Heart left ventricle (tissue), 16 donors: ENCODE results near the gene TBC1D4. TPM values are rescaled to one million over a fixed set of nuclear protein-coding genes. Genes with fewer than 3 reads are reported as not detected.
A peak's percentile ranks its signal among the peaks of the same experiment; 100 is the strongest.

Experiments used
- ATAC-seq, 4 donors: fragments of 200-7000 bp; cut with Tn5 transposase; one replicate each; pipeline ENCODE4 v1.9.1; 2020 to 2022; ENCODE audit warnings: moderate library complexity in 4 of 4, mild to moderate bottlenecking in 3 of 4, moderate number of reproducible peaks in 1 of 4
- DNase-seq, 5 donors: peaks; one replicate each; pipeline ENCODE4 v3.0.0-alpha.2; 2020
- H3K27ac ChIP-seq, 12 donors: fragments of 200-600 bp; sonication (generic) in 4 of 12; one replicate each; pipeline versions ENCODE4 v1.5.0 to v1.8.0; 2016 to 2022; ENCODE audit warnings: mild to moderate bottlenecking in 2 of 12
- H3K27me3 ChIP-seq, 9 donors: fragments of 200-600 bp; sonication (generic) in 2 of 9; one replicate each; pipeline versions ENCODE4 v1.5.1 to v1.8.0; 2016 to 2022; ENCODE audit warnings: mild to moderate bottlenecking in 3 of 9
- H3K36me3 ChIP-seq, 9 donors: fragments of 200-600 bp; sonication (generic) in 2 of 9; one replicate each; pipeline versions ENCODE4 v1.5.0 to v1.8.0; 2018 to 2022; ENCODE audit warnings: mild to moderate bottlenecking in 2 of 9
- H3K4me1 ChIP-seq, 12 donors: fragments of 200-600 bp; sonication (generic) in 4 of 12; one replicate each; pipeline versions ENCODE4 v1.5.0 to v1.8.0; 2016 to 2022; ENCODE audit warnings: mild to moderate bottlenecking in 3 of 12
- H3K4me3 ChIP-seq, 12 donors: fragments of 200-600 bp; sonication (generic) in 4 of 12; one replicate each; pipeline versions ENCODE4 v1.5.0 to v1.8.0; 2017 to 2022; ENCODE audit warnings: mild to moderate bottlenecking in 9 of 12, moderate library complexity in 4 of 12
- H3K9me3 ChIP-seq, 12 donors: fragments of 200-600 bp; sonication (generic) in 4 of 12; one replicate each; pipeline versions ENCODE4 v1.5.0 to v1.8.0; 2016 to 2022; ENCODE audit warnings: mild to moderate bottlenecking in 1 of 12
- CTCF ChIP-seq, 12 donors: fragments of 200-600 bp; sonication (generic) in 4 of 12; IDR thresholded peaks; one replicate each; pipeline versions ENCODE4 v1.5.0 to v1.8.0; 2018 to 2022; ENCODE audit warnings: antibody characterized with exemption in 12 of 12, mild to moderate bottlenecking in 5 of 12
- POLR2A ChIP-seq, 2 donors: fragments of 450-650 bp; IDR thresholded peaks; one replicate each; pipeline ENCODE4 v1.6.1; 2017; ENCODE audit warnings: antibody characterized with exemption in 2 of 2, mild to moderate bottlenecking in 2 of 2, moderate library complexity in 2 of 2
- WGBS, 4 donors: extraction: QIAGEN DNeasy Blood & Tissue Kit in 2 of 4; methylation state at CpG; one replicate each; pipeline versions ENCODE4 v1.1.5 to v1.1.7; 2013 to 2018; 5-methylcytosine and 5-hydroxymethylcytosine counted together
- intact Hi-C, 10 donors: fragments of 100-400 bp; cut with DNase I; formaldehyde crosslinking; loops; one replicate each; pipeline versions ENCODE4 v1.11.1 to v1.14.2; 2022
- polyA plus RNA-seq, 2 donors: library from polyadenylated mRNA; stranded (reverse); fragments of 200-250 nt; gene quantifications; one replicate each; pipeline ENCODE4 v1.2.3, GENCODE V29; 2013
- total RNA-seq, 9 donors: library from RNA; depleted of rRNA in 2 of 9; stranded (reverse); fragments of >200 nt in 2 of 9; fragmentation: NEBNext Ultra II Directional in 3 of 9; extraction: Animal tissue kit (Norgen Biotek cat#: 25700) in 3 of 9; gene quantifications; one replicate each; pipeline versions ENCODE4 v1.1.0 to v1.2.4, GENCODE V29; 2016 to 2023
- donor health status: ischemic (EF 13 %, LVEDD 7.1; RV severe dilation, severe dysfunction).
- donor health status: healthy with polysubstance abuse.
- donor health status: DM: no; HTN: yes; CAD: no.
- donor health status: DM: no; HTN: no; CAD: no.
- donor health status: ischemic (EF 25% LVEDD 6.9; RV normal size, moderate dysfunction).
- donor health status: ischemic (EF 25% LVEDD 5.7; RV mildly dilated, moderate dysfunction).
- donor health status: healthy.
- donor health status: DM: yes; HTN: yes; CAD: no.
- donor health status: ischemic (EF 35%, LVEDD 5.7; RV mildly dilated, moderate dysfunction).
- donor health status: nonischemic (EF 11% LVEDD 7.7; RV severe dilation, severe dysfunction).
- donor health status: DM: yes; HTN: yes; CAD: no.
- donor health status: PGD.
- donor health status: ischemic (EF 29% LVEDD 5.4; RV normal size, mild dysfunction).
- donor health status: nonischemic (EF 23%, LVEDD 6.1; RV moderate dilation, normal function).

TBC1D4 gene
- total and polyA plus RNA-seq, 11 donors = 26.8 to 158 (median 81.6) TPM

- TF ChIP-seq CTCF (IDR thresholded peaks at IDR 0.05) (peak in 1 of 12 donors; percentile 7), POLR2A (IDR thresholded peaks at IDR 0.05) (no peak)
- no peaks in the 10 kb centered on the region for H3K9me3 ChIP-seq
- H3K27me3 ChIP-seq = no peaks in the 10 kb centered on the region
- intact Hi-C loops = loop anchor here in 4 of 10 donors (5.0 to 10.0 kb wide), 3 partner anchors 116 to 181 kb away; partner anchors contain the start of genes UCHL3 (in 3 of the 4), COMMD6 (in 1 of the 4) and TBC1D4 (in 1 of the 4)
- H3K4me3 ChIP-seq = peak overlapping the region in 9 of 12 donors; percentile 12 to 35 (median 21)
- ATAC-seq (no peak), DNase-seq (no peak)
- peak overlapping the region; percentile 23 to 86 (median 72) for H3K27ac ChIP-seq
- peaks cover 0 to 70% (median 36%) of the 10 kb centered on the region in 12 donors for H3K4me1 ChIP-seq
- WGBS, 4 donors = 10 to 17% (median 13%) methylated on average over 3 of the region's 3 CpGs
- H3K36me3 ChIP-seq = peaks cover 0 to 6% (median 0%) of the 10 kb centered on the region in 9 donors
These were observed 115.3 kb downstream of the TBC1D4 start for GRCh38 chr13:75366380-75367280.

- H3K27me3 ChIP-seq = no peaks in the 10 kb centered on the region
- peaks cover 0 to 6% (median 0%) of the 10 kb centered on the region in 9 donors for H3K36me3 ChIP-seq
- no peak for DNase-seq
- peak; percentile 37 to 76 (median 66) for ATAC-seq
- H3K27ac ChIP-seq = peak overlapping the region; percentile 11 to 86 (median 72)
- TF ChIP-seq CTCF (IDR thresholded peaks at IDR 0.05) (peak in 1 of 12 donors; percentile 11), POLR2A (IDR thresholded peaks at IDR 0.05) (peak in 1 of 2 donors; percentile 15)
- peaks cover 0 to 68% (median 34%) of the 10 kb centered on the region in 12 donors for H3K4me1 ChIP-seq
- WGBS, 4 donors = 38 to 46% (median 39%) methylated on average over 5 of the region's 5 CpGs
- H3K9me3 ChIP-seq = no peaks in the 10 kb centered on the region
- intact Hi-C loops = loop anchor here in 4 of 10 donors (5.0 to 10.0 kb wide), 3 partner anchors 117 to 182 kb away; partner anchors contain the start of genes UCHL3 (in 3 of the 4), COMMD6 (in 1 of the 4) and TBC1D4 (in 1 of the 4)
- H3K4me3 ChIP-seq = peak overlapping the region in 9 of 12 donors; percentile 4 to 35 (median 21)
These were observed 116.2 kb downstream of the TBC1D4 start for GRCh38 chr13:75365724-75366173.

GRCh38 chr13:75364131-75364713 is 117.7 kb downstream of the TBC1D4 start:
- Histone ChIP-seq H3K27ac (peak overlapping the region in 5 of 12 donors; percentile 5 to 80 (median 68)), H3K9me3 (no peaks in the 10 kb centered on the region), H3K4me1 (peaks cover 0 to 57% (median 33%) of the 10 kb centered on the region in 12 donors), H3K36me3 (peaks cover 0 to 6% (median 0%) of the 10 kb centered on the region in 9 donors), H3K4me3 (no peak overlapping the region), H3K27me3 (no peaks in the 10 kb centered on the region)
- no peak for DNase-seq
- TF ChIP-seq CTCF (IDR thresholded peaks at IDR 0.05) = no peak
- no peak for TF ChIP-seq POLR2A (IDR thresholded peaks at IDR 0.05)
- ATAC-seq = no peak
- intact Hi-C loops = loop anchor here in 1 of 10 donors (10.0 kb wide), 1 partner anchor 171 kb away; the partner anchor contains the start of gene COMMD6
- 79 to 89% (median 87%) methylated on average over 3 of the region's 3 CpGs for WGBS, 4 donors
